H54 (cell line): Measurements from ENCODE around the gene RPS6KL1.

Source experiments
- DNase-seq: peaks from one replicate; pipeline ENCODE4 v3.0.0; 2011; ENCODE audit warnings: low spot score, mixed read lengths; ENCODE audit not compliant: insufficient read length
- FAIRE-seq: peaks from 3 replicates; lab custom pipeline; 2011; peaks lifted over from hg19 to GRCh38; lab: Jason Lieb, UNC
- POLR2A ChIP-seq: IDR thresholded peaks from 2 replicates; pipeline ENCODE4 v1.6.1; 2011; ENCODE audit warnings: low read depth, mild to moderate bottlenecking, low read length

Gene RPS6KL1

GRCh38 chr14:74865156-74865555, 57.9 kb downstream of the RPS6KL1 start:
- DNase-seq (no peak), FAIRE-seq (no peak)
- no peak for TF ChIP-seq POLR2A

DNA sequence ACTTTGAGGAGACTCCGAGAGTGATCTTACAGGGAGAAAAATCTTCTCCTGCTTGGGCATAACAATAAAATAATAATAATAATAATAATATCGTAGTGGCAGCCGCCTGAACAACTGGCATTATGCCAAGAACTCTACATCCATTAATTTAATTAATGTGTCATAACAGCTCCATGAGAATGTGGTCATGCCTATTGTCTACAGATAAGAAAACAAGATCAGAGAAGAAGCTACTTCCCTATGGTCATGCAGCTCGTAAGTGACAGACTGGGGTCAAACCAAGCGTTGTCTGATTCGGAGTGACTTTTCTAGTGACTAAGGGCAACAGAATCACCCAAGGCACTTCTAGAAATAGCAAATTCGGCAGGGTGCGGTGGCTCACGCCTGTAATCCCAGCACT, 58.9 kb downstream of the RPS6KL1 start:
- no peak for TF ChIP-seq POLR2A
- DNase-seq (no peak), FAIRE-seq (no peak)

DNA sequence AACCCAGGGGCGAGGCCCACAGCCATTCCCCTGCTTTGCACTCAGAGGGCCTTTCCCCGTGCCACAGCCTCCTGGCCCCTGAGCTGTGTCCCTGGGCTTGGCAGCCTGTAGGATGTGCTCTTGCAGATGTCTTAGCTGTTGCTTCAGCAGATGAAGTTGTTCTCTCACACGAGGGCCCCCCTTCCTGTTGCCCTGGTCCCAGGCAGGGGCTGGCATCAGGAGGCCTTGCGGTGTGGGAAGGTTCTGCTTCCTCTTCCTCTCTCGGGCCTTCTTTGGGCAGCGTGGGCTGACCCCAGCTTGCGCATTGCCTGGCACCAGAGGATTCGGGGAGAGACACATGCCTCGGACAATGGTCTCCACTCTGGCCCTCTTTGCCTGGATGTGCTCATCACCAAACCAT, 59.8 kb downstream of the RPS6KL1 start:
- no peak for FAIRE-seq
- TF ChIP-seq POLR2A: no peak
- no peak for DNase-seq

DNA sequence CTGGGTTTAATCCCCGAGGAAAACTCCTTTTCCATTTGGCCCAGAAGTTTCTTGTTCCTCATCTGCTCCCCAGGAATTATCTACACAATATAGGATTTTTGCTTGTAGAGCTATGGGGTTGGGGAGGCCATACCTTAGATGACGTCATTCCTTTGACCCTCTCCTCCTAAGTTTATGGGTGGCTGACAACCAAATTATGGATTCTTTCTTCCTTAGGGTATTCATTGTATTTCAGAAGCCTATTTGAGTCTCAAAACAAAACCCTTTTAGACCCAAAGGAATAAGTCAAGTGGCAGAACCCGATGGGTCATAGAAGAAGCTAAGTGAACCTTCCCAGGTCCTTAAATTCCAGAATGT, 61.3 kb downstream of the RPS6KL1 start:
- no peak for TF ChIP-seq POLR2A
- DNase-seq: no peak
- FAIRE-seq: no peak

DNA sequence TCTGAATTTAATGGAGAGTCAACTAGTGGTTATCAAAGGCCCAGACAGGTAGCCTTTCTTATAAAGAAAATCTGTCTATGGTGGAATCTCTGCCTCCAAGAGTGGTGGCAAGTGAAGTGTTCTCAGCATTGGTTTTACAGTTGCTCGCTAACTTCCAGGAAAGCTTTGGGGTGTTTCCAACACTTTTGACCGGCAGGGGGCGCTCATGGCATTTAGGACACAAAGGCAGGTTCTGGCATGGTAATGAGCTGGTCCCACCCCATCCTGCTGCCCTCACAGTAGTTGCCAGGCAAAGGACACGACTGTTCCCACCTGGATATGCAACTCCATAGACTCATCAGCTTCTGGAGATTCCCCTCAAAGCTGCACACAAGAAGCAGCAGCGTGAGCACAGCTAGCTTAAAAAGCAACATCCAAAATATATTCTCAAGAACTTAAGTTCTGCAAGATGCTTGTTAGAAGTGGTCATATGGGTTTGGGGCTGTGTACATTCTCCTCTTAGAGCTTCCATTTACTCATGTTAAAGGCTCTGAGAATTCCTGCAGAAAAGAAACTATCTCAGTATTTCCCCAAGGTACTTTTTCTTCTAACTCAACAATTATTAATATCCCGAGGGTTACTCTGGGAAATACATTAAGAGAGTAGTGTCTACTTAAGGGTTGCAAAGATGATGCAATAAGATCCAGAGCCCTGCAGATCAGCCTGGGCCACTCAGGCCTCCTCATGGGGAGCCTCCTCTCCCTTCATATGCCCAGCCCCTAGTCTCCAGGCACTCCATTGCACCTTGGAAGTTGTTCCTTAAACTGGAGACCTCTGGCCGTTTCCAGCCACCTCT, 61.9 kb downstream of the RPS6KL1 start:
- DNase-seq: peak; percentile 32
- FAIRE-seq: peak; percentile 52
- no peak for TF ChIP-seq POLR2A

GRCh38 chr14:74859757-74860552, 63.1 kb downstream of the RPS6KL1 start:
- no peak for FAIRE-seq
- no peak for TF ChIP-seq POLR2A
- DNase-seq: no peak

- FAIRE-seq: no peak
- no peak for TF ChIP-seq POLR2A
These were observed 65.0 kb downstream of the RPS6KL1 start for GRCh38 chr14:74858022-74858421.

DNA sequence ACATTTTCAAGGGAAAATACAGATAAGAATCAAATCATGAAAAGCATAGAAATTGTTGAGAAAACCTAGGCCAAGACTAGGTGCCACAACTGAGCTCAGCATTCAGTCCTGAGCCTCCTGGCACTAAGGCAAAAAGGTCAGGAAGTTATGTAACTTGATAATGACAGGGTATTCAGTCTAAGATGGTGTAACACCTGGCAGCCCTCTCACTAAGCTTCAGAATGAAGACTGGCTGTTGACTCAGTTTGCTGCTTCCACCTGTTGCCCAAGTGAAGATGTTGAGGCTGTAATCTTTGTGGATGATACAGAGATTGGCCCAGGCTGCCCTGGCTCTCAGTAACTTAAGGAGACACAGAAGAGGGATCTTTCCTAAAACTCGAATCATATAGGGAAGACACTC, 66.7 kb downstream of the RPS6KL1 start:
- FAIRE-seq (no peak), DNase-seq (no peak)
- TF ChIP-seq POLR2A: no peak

More at GRCh38 chr14:74858022-74858421, 65.0 kb downstream of the RPS6KL1 start:
- no peak for DNase-seq

DNA sequence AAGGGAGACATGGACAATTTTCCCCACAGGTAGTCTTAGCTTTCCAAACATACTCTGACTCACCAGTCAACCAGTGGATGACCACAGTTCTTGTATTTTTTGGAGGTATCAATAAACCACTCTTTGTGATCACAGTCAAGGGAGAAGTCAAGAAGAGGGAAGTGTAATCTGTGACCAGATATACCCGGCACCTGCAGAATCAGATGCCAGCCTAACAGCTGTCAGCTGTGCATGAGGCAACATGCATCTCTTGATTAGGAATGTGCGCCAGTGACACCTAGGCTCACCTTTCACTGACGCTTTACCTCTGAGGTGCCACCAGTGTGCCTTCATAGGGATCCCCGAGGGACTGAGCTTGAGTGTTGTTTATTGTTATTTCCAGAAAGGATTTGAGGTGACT, 67.1 kb downstream of the RPS6KL1 start:
- FAIRE-seq: no peak
- no peak for DNase-seq
- TF ChIP-seq POLR2A: no peak

DNA sequence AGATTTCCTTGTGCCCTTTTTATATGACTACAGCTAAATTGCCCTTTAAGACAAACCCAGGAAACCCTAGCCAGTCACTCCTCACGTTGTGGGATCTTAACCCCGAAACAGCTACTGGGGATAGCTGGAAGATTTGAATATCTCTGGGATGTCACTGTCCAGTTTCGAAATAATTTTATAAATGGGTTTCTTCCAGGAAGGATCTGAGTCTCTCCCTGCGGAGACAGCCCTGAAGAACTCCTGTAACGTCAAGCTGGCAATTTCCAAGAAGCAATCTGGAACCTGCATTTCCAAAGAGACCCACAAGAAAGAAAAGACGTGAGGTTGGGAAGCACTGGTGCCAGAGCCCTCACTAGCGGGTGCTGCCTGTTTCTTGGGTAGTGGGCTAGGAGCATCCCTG, 68.0 kb downstream of the RPS6KL1 start:
- TF ChIP-seq POLR2A: no peak
- DNase-seq: no peak
- no peak for FAIRE-seq
